Activated T-helper 2 cell treated with anti-CD3 and anti-CD28 coated beads, Interferon-gamma antibody, Interleukin-2, Interleukin-4, amounts not matched to agents 10 μg/mL and 5 μg/mL and 100 μg/mL, durations not matched to agents 14 hours and 24 hours and 36 hours (primary cell): ENCODE results near the gene SDHAF2. TPM values are rescaled to one million over a fixed set of nuclear protein-coding genes. Genes with fewer than 3 reads are reported as not detected.
A peak's percentile ranks its signal among the peaks of the same experiment; 100 is the strongest.
"Not testable (repeated sequence)": the region's sequence is repeated elsewhere in the genome, so short reads cannot be mapped to it uniquely, and the experiment has no call there.

Source experiments
- DNase-seq: peaks from one replicate; pipeline ENCODE4 v3.0.0; 2021; ENCODE audit warnings: low spot score
- H3K27ac Mint-ChIP-seq: one replicate; pipeline ENCODE4 v1.8.0; 2021; ENCODE audit warnings: mixed read lengths
- H3K27me3 Mint-ChIP-seq: one replicate; pipeline ENCODE4 v1.8.0; 2021; ENCODE audit warnings: low read depth, mixed read lengths
- H3K36me3 Mint-ChIP-seq: one replicate; pipeline ENCODE4 v1.8.0; 2021; ENCODE audit warnings: low read depth, mixed read lengths
- H3K4me1 Mint-ChIP-seq: one replicate; pipeline ENCODE4 v1.8.0; 2021; ENCODE audit warnings: low read depth, mixed read lengths
- H3K4me3 Mint-ChIP-seq: one replicate; pipeline ENCODE4 v1.8.0; 2021; ENCODE audit warnings: low read depth, mild to moderate bottlenecking, moderate library complexity, mixed read lengths
- H3K9me3 Mint-ChIP-seq: one replicate; pipeline ENCODE4 v1.8.0; 2021; ENCODE audit warnings: mixed read lengths
- intact Hi-C: fragments of 100-400 bp; cut with micrococcal nuclease; formaldehyde crosslinking; loops from one replicate; pipeline ENCODE4 v1.15.1; 2023
- total RNA-seq: library from RNA; stranded (reverse); gene quantifications from 2 replicates; pipeline ENCODE4 v1.2.3, GENCODE V29; 2022

Gene SDHAF2
- total RNA-seq, 1 donor from 2014 or later, result 46.4 TPM

GRCh38 chr11:61439615-61440014, 9.7 kb downstream of the SDHAF2 start:
- H3K27ac Mint-ChIP-seq, result no peak overlapping the region
- intact Hi-C loops, result no loop called here
- no peak for DNase-seq
- peaks cover 76% of the 10 kb centered on the region for H3K36me3 Mint-ChIP-seq
- no peak overlapping the region for H3K4me3 Mint-ChIP-seq
- H3K27me3 Mint-ChIP-seq, result no peaks in the 10 kb centered on the region
- H3K4me1 Mint-ChIP-seq, result peaks cover 16% of the 10 kb centered on the region
- H3K9me3 Mint-ChIP-seq, result peaks cover 5% of the 10 kb centered on the region

DNA sequence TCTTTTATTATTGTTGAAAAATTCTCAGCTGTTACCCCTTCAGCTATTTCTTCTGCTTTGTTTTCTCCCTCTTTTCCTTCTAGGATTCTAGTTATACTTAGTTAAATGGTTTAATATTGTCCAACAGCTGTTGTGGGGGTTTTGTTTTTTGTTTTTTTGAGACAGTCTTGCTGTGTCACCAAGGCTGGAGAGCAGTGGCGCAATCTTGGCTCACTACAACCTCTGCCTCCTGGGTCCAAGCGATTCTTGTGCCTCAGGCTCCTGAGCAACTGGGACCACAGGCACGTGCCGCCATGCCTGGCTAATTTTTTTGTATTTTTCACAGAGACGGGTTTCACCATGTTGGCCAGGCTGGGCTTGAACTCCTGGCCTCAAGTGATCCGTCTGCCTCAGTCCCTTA, 12.7 kb downstream of the SDHAF2 start:
- intact Hi-C loops, result no loop called here
- Mint-ChIP-seq H3K9me3 (peaks cover 5% of the 10 kb centered on the region), H3K27ac (peak overlapping the region; percentile 53), H3K4me1 (peaks cover 28% of the 10 kb centered on the region), H3K36me3 (peaks cover 80% of the 10 kb centered on the region), H3K4me3 (no peak overlapping the region), H3K27me3 (no peaks in the 10 kb centered on the region)
- no peak for DNase-seq

DNA sequence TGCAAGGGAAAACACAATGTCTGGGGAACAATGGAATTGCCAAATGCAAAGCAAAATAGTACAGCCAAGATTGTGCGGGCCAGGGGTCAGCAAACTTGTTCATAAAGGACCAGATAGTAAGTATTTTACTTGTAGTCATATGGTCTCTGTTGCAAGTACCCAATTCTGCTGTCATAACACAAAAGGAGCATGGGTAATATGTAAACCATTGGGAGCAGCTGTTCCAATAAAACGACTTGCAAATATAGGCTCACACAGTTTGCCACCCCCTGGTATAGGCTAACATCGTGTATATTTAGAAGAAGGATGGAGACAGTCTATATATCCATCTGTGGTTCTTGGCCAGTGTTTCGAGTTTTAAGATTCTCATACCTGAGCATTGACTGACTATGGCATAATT, 15.6 kb downstream of the SDHAF2 start:
- Mint-ChIP-seq H3K36me3 (peaks cover 82% of the 10 kb centered on the region), H3K27ac (peak overlapping the region; percentile 26), H3K27me3 (no peaks in the 10 kb centered on the region), H3K9me3 (peaks cover 5% of the 10 kb centered on the region), H3K4me1 (peaks cover 32% of the 10 kb centered on the region), H3K4me3 (no peak overlapping the region)
- DNase-seq, result no peak
- intact Hi-C loops, result no loop called here

- peaks cover 80% of the 10 kb centered on the region for H3K36me3 Mint-ChIP-seq
- intact Hi-C loops, result loop anchor here (1.0 kb wide), 1 partner anchor 71 kb away; no protein-coding TSS in a partner anchor
- peak overlapping the region; percentile 49 for H3K27ac Mint-ChIP-seq
- peak; percentile 72 for DNase-seq
- peaks cover 32% of the 10 kb centered on the region for H3K4me1 Mint-ChIP-seq
- H3K27me3 Mint-ChIP-seq, result no peaks in the 10 kb centered on the region
- no peak overlapping the region for H3K4me3 Mint-ChIP-seq
- H3K9me3 Mint-ChIP-seq, result peaks cover 5% of the 10 kb centered on the region
These were observed 16.3 kb downstream of the SDHAF2 start for GRCh38 chr11:61446211-61446651.

- Mint-ChIP-seq H3K4me1 (peaks cover 31% of the 10 kb centered on the region), H3K9me3 (peaks cover 5% of the 10 kb centered on the region), H3K4me3 (no peak overlapping the region), H3K27me3 (no peaks in the 10 kb centered on the region), H3K36me3 (peaks cover 74% of the 10 kb centered on the region), H3K27ac (peak overlapping the region; percentile 77)
- intact Hi-C loops, result no loop called here
- no peak for DNase-seq
These were observed 18.0 kb downstream of the SDHAF2 start for GRCh38 chr11:61447601-61448551.

DNA sequence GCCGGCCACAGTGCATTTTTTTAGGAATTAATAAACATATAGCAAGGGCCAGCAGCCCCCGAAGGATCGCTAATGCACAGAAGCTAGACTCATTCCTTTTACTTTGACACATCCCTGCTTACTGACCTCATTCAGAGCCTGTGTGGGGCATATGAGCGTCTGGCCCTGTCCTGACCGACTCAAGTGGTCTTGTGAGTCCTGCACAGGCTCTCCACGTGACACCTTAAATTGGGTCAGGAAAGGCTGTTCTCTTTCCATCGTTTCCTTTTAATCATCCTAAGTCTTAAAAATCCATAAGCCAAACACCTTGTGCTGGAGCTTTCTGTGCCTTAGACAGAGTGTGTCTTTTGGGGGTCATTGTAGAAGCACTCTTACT, 18.6 kb downstream of the SDHAF2 start:
- peaks cover 70% of the 10 kb centered on the region for H3K36me3 Mint-ChIP-seq
- intact Hi-C loops, result no loop called here
- DNase-seq, result no peak
- no peak overlapping the region for H3K4me3 Mint-ChIP-seq
- H3K27me3 Mint-ChIP-seq, result no peaks in the 10 kb centered on the region
- H3K9me3 Mint-ChIP-seq, result no peaks in the 10 kb centered on the region
- H3K4me1 Mint-ChIP-seq, result peaks cover 25% of the 10 kb centered on the region
- H3K27ac Mint-ChIP-seq, result peak overlapping the region; percentile 5

GRCh38 chr11:61452825-61453224, 22.9 kb downstream of the SDHAF2 start:
- Mint-ChIP-seq H3K36me3 (peaks cover 61% of the 10 kb centered on the region), H3K4me3 (no peak overlapping the region), H3K27ac (no peak overlapping the region), H3K9me3 (no peaks in the 10 kb centered on the region), H3K4me1 (peaks cover 2% of the 10 kb centered on the region), H3K27me3 (no peaks in the 10 kb centered on the region)
- intact Hi-C loops, result no loop called here
- DNase-seq, result no peak

DNA sequence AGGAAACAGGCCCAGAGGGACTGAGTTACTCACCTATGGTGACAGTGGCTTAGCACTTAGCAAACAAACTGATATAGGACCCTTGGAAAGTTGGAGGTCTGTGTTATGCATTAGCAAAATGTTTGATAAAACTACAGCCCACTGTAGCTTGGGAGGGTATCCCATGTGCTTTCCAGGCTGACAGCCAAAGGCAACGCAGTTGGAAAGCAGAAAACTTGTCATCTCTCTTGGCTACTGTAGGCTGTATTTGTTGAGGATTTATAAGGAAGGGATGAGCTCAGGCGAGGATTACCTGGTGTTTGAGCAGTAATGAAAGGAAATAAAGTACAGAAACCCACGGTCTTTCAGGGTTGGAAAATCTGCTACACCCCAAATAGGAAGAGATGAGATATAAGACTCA, 23.8 kb downstream of the SDHAF2 start:
- Mint-ChIP-seq H3K4me1 (no peaks in the 10 kb centered on the region), H3K36me3 (peaks cover 52% of the 10 kb centered on the region), H3K27ac (no peak overlapping the region)

DNA sequence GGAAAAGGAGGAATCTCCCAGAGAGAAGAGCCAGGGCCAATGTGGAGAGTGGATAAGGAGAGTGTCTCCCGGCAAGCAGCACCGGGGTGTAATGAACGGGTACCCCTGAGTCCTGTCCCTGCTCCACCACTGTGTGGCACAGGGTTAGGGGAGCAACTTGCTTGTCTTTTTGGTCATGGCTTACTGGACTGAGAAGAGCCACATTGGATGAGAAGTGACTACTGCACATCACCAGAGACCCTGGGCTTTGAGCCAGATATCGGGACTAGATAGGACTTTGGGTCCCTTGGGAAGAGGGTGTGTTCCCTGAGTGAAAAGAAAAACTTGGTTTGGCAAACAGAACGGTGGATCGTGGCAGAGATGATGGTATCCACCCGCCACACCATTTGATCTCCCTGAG, 24.6 kb downstream of the SDHAF2 start:
- DNase-seq, result no peak
- no peaks in the 10 kb centered on the region for H3K9me3 Mint-ChIP-seq
- H3K4me3 Mint-ChIP-seq, result no peak overlapping the region
- H3K4me1 Mint-ChIP-seq, result no peaks in the 10 kb centered on the region
- peaks cover 49% of the 10 kb centered on the region for H3K36me3 Mint-ChIP-seq
- intact Hi-C loops, result no loop called here
- no peak overlapping the region for H3K27ac Mint-ChIP-seq
- no peaks in the 10 kb centered on the region for H3K27me3 Mint-ChIP-seq

More for the DNA sequence above, 23.8 kb downstream of the SDHAF2 start:
- Mint-ChIP-seq H3K4me3 (no peak overlapping the region), H3K27me3 (no peaks in the 10 kb centered on the region), H3K9me3 (no peaks in the 10 kb centered on the region)
- DNase-seq, result no peak
- intact Hi-C loops, result no loop called here

GRCh38 chr11:61460474-61460881, 30.6 kb downstream of the SDHAF2 start:
- H3K9me3 Mint-ChIP-seq, result no peaks in the 10 kb centered on the region

DNA sequence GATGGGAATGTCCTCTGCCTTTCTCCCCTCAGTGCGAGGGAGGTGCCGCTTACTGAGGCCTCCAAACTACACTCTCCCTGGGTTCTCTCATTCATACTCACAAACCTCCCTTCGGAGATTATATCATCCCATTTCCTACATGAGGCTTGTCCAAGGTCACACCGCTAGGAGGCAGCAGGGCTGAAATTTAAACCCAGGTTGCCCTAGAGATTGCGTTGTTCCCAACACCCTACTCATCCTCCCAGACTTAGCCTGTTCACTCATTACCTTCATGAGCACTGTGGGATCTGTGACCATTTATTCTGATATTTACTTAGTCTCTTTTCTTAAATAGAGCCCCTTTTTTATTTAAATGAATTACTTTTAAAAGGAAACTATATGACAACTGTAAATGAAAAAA, 31.1 kb downstream of the SDHAF2 start:
- H3K4me3 Mint-ChIP-seq, result no peak overlapping the region
- intact Hi-C loops, result no loop called here

More at GRCh38 chr11:61460474-61460881, 30.6 kb downstream of the SDHAF2 start:
- Mint-ChIP-seq H3K4me1 (no peaks in the 10 kb centered on the region), H3K27ac (no peak overlapping the region), H3K36me3 (peaks cover 19% of the 10 kb centered on the region), H3K4me3 (no peak overlapping the region), H3K27me3 (no peaks in the 10 kb centered on the region)
- intact Hi-C loops, result no loop called here
- DNase-seq, result no peak

GRCh38 chr11:61467602-61468001, 37.7 kb downstream of the SDHAF2 start:
- H3K36me3 Mint-ChIP-seq, result peaks cover 29% of the 10 kb centered on the region

More for the DNA sequence above, 31.1 kb downstream of the SDHAF2 start:
- Mint-ChIP-seq H3K27ac (no peak overlapping the region), H3K27me3 (no peaks in the 10 kb centered on the region), H3K36me3 (peaks cover 19% of the 10 kb centered on the region), H3K9me3 (no peaks in the 10 kb centered on the region), H3K4me1 (no peaks in the 10 kb centered on the region)
- DNase-seq, result no peak

DNA sequence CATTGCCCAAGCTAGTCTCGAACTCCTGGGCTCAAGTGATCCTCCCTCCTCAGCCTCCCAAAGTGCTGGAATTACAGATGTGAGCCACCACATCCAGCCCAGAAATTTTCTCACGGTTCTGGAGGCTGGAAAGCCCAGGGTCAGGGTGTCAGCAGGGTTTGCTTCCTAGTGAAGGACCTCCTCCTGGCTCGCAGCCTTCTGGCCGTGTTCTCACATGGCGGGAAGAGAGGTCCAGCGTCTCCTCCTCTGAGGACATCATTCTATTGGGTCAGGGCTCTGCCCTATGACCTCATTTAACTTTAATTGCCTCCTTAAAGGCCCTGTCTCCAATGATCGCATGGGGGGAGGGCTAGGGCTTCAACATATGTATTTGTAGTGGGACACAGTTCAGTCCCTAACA, 38.1 kb downstream of the SDHAF2 start:
- H3K4me1 Mint-ChIP-seq, result peaks cover 2% of the 10 kb centered on the region
- DNase-seq, result no peak
- peaks cover 29% of the 10 kb centered on the region for H3K36me3 Mint-ChIP-seq
- intact Hi-C loops, result no loop called here
- H3K9me3 Mint-ChIP-seq, result no peaks in the 10 kb centered on the region
- H3K27ac Mint-ChIP-seq, result no peak overlapping the region
- no peak overlapping the region for H3K4me3 Mint-ChIP-seq
- no peaks in the 10 kb centered on the region for H3K27me3 Mint-ChIP-seq

More at GRCh38 chr11:61467602-61468001, 37.7 kb downstream of the SDHAF2 start:
- H3K9me3 Mint-ChIP-seq, intact Hi-C loops, DNase-seq, H3K27ac Mint-ChIP-seq, H3K4me1 Mint-ChIP-seq, H3K4me3 Mint-ChIP-seq, H3K27me3 Mint-ChIP-seq: not testable (repeated sequence)
